ENCODE data around the gene RUNDC1. TPM values are rescaled to one million over a fixed set of nuclear protein-coding genes. Genes with fewer than 3 reads are reported as not detected.

RUNDC1 gene
- total and polyA plus RNA-seq, 2 experiments from 2014 or later, result 6.1 to 11.9 TPM

GRCh38 chr17:42989726-42990652 lies 9.6 kb downstream of the RUNDC1 start:
- no peaks in the 10 kb centered on the region for H3K27me3 ChIP-seq (ENCODE audit: insufficient read depth)
- no peak overlapping the region for H3K27ac Mint-ChIP-seq
- no peaks in the 10 kb centered on the region for H3K4me1 Mint-ChIP-seq
- H3K79me2 ChIP-seq (replicated peaks; ENCODE audit: insufficient read depth), result no peaks in the 10 kb centered on the region
- no peak for ATAC-seq
- DNase-seq (ENCODE audit: low spot score), result no peak
- no peak overlapping the region for H3K4me3 Mint-ChIP-seq
- no peak for TF ChIP-seq NANOG (IDR thresholded peaks at IDR 0.05; ENCODE audit: borderline replicate concordance)
- no peak for TF ChIP-seq ZNF114 (CRISPR knock-in tag; IDR thresholded peaks at IDR 0.05)
- TF ChIP-seq POLR2AphosphoS5 (IDR thresholded peaks at IDR 0.05; ENCODE audit: low read depth), result no peak
- no peak for TF ChIP-seq EZH2 (IDR thresholded peaks at IDR 0.05; ENCODE audit: low read depth, unreplicated experiment)
- no peak for TF ChIP-seq CREB1 (CRISPR knock-in tag; IDR thresholded peaks at IDR 0.05; ENCODE audit: low read depth)
- TF ChIP-seq JUNB (IDR thresholded peaks at IDR 0.05; ENCODE audit: unreplicated experiment), result no peak
- no peak for TF ChIP-seq EZH2phosphoT487 (IDR thresholded peaks at IDR 0.05; ENCODE audit: unreplicated experiment)
- TF ChIP-seq, protein P1, sequence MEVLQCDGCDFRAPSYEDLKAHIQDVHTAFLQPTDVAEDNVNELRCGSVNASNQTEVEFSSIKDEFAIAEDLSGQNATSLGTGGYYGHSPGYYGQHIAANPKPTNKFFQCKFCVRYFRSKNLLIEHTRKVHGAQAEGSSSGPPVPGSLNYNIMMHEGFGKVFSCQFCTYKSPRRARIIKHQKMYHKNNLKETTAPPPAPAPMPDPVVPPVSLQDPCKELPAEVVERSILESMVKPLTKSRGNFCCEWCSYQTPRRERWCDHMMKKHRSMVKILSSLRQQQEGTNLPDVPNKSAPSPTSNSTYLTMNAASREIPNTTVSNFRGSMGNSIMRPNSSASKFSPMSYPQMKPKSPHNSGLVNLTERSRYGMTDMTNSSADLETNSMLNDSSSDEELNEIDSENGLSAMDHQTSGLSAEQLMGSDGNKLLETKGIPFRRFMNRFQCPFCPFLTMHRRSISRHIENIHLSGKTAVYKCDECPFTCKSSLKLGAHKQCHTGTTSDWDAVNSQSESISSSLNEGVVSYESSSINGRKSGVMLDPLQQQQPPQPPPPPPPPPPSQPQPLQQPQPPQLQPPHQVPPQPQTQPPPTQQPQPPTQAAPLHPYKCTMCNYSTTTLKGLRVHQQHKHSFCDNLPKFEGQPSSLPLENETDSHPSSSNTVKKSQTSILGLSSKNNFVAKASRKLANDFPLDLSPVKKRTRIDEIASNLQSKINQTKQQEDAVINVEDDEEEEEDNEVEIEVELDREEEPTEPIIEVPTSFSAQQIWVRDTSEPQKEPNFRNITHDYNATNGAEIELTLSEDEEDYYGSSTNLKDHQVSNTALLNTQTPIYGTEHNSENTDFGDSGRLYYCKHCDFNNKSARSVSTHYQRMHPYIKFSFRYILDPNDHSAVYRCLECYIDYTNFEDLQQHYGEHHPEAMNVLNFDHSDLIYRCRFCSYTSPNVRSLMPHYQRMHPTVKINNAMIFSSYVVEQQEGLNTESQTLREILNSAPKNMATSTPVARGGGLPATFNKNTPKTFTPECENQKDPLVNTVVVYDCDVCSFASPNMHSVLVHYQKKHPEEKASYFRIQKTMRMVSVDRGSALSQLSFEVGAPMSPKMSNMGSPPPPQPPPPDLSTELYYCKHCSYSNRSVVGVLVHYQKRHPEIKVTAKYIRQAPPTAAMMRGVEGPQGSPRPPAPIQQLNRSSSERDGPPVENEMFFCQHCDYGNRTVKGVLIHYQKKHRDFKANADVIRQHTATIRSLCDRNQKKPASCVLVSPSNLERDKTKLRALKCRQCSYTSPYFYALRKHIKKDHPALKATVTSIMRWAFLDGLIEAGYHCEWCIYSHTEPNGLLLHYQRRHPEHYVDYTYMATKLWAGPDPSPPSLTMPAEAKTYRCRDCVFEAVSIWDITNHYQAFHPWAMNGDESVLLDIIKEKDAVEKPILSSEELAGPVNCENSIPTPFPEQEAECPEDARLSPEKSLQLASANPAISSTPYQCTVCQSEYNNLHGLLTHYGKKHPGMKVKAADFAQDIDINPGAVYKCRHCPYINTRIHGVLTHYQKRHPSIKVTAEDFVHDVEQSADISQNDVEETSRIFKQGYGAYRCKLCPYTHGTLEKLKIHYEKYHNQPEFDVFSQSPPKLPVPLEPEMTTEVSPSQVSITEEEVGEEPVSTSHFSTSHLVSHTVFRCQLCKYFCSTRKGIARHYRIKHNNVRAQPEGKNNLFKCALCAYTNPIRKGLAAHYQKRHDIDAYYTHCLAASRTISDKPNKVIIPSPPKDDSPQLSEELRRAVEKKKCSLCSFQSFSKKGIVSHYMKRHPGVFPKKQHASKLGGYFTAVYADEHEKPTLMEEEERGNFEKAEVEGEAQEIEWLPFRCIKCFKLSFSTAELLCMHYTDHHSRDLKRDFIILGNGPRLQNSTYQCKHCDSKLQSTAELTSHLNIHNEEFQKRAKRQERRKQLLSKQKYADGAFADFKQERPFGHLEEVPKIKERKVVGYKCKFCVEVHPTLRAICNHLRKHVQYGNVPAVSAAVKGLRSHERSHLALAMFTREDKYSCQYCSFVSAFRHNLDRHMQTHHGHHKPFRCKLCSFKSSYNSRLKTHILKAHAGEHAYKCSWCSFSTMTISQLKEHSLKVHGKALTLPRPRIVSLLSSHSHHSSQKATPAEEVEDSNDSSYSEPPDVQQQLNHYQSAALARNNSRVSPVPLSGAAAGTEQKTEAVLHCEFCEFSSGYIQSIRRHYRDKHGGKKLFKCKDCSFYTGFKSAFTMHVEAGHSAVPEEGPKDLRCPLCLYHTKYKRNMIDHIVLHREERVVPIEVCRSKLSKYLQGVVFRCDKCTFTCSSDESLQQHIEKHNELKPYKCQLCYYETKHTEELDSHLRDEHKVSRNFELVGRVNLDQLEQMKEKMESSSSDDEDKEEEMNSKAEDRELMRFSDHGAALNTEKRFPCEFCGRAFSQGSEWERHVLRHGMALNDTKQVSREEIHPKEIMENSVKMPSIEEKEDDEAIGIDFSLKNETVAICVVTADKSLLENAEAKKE (CRISPR knock-in tag; IDR thresholded peaks at IDR 0.05), result no peak
- no peak for TF ChIP-seq CTCF (conservative IDR thresholded peaks at IDR 0.05; ENCODE audit: low read depth in 2 of 2)
- no peak for TF ChIP-seq ETS1 (IDR thresholded peaks at IDR 0.05)
- no peak overlapping the region for H3K4me2 ChIP-seq
- H3F3A ChIP-seq (replicated peaks; ENCODE audit: low read depth), result 0 out of 2 replicates have a peak, but pooled peaks cover 4% of the 10 kb centered on the region
- peaks cover 75% of the 10 kb centered on the region for H3K36me3 Mint-ChIP-seq (ENCODE audit: low read depth)
- peaks cover 30% of the 10 kb centered on the region for H3K36me3 ChIP-seq (ENCODE audit: insufficient read depth)
- H4K20me1 ChIP-seq (replicated peaks; ENCODE audit: insufficient read depth), result no peaks in the 10 kb centered on the region
- H3K27me3 Mint-ChIP-seq (ENCODE audit: insufficient read depth, low read depth, poor library complexity), result no peaks in the 10 kb centered on the region
- H3K27ac ChIP-seq (ENCODE audit: low read depth), result no peak overlapping the region
- no peaks in the 10 kb centered on the region for H3K9me2 ChIP-seq (ENCODE audit: insufficient read depth)
- H3K9me3 Mint-ChIP-seq, result no peaks in the 10 kb centered on the region; the same call in 2 of the 3 replicates
- H3K4me1 ChIP-seq (ENCODE audit: insufficient read depth), result no peaks in the 10 kb centered on the region
- no peak overlapping the region for H3K4me3 ChIP-seq
- H2AFZ ChIP-seq, result no peak overlapping the region

Data from GM23338 (cell line).